Pancreas (tissue), 10 donors: ENCODE measurements around the gene PARVA. TPM values are rescaled to one million over a fixed set of nuclear protein-coding genes. Genes with fewer than 3 reads are reported as not detected.

Source experiments
- ATAC-seq, 4 donors: fragments of 200-7000 bp; cut with Tn5 transposase; one replicate each; pipeline versions ENCODE4 v1.8.0 to v1.9.1; 2020; ENCODE audit warnings: mild to moderate bottlenecking in 4 of 4, moderate library complexity in 4 of 4
- DNase-seq, 6 donors: peaks; one replicate each; pipeline ENCODE4 v3.0.0-alpha.2; 2020
- FAIRE-seq: peaks from 2 replicates; lab custom pipeline; 2012; peaks lifted over from hg19 to GRCh38; lab: Jason Lieb, UNC
- H3K27ac ChIP-seq, 4 donors: fragments of 200-600 bp; sonication (generic); 1 replicate in 3 of 4; 2 replicates in 1 of 4; pipeline versions ENCODE4 v1.5.0 to v1.8.0; 2020
- H3K27me3 ChIP-seq, 4 donors: fragments of 200-600 bp; one replicate each; pipeline ENCODE4 v1.8.0; 2021
- H3K36me3 ChIP-seq, 3 donors: fragments of 200-600 bp; sonication (generic) in 1 of 3; one replicate each; pipeline versions ENCODE4 v1.5.0 to v1.8.0; 2020 to 2021
- H3K4me1 ChIP-seq, 3 donors: fragments of 200-600 bp; one replicate each; pipeline ENCODE4 v1.8.0; 2021
- H3K4me3 ChIP-seq, 4 donors: fragments of 200-600 bp; sonication (generic) in 2 of 4; one replicate each; pipeline versions ENCODE4 v1.5.0 to v1.8.0; 2020 to 2021
- H3K9me3 ChIP-seq, 4 donors: fragments of 200-600 bp; one replicate each; pipeline ENCODE4 v1.8.0; 2021
- CTCF ChIP-seq, 4 donors: fragments of 200-600 bp; sonication (generic) in 3 of 4; IDR thresholded peaks; one replicate each; pipeline versions ENCODE4 v1.5.0 to v1.8.0; 2021; ENCODE audit warnings: antibody characterized with exemption in 4 of 4
- WGBS, 2 donors: extraction: QIAGEN DNeasy Blood & Tissue Kit; methylation state at CpG; one replicate each; pipeline ENCODE4 v1.1.7; 2013; 5-methylcytosine and 5-hydroxymethylcytosine counted together
- intact Hi-C, 3 donors: fragments of 100-400 bp; cut with DNase I; formaldehyde crosslinking; loops; one replicate each; pipeline versions ENCODE4 v1.11.1 to v1.14.2; 2022
- polyA plus RNA-seq, 2 donors: library from polyadenylated mRNA; stranded (reverse); fragments of 200-250 nt; gene quantifications; one replicate each; pipeline ENCODE4 v1.2.3, GENCODE V29; 2013
- total RNA-seq, 6 donors: library from RNA; stranded (reverse); fragmentation: NEBNext Ultra II Directional in 4 of 6; extraction: Animal tissue kit (Norgen Biotek cat#: 25700) in 4 of 6; gene quantifications; one replicate each; pipeline versions ENCODE4 v1.2.1 to v1.2.4, GENCODE V29; 2021 to 2023
- donor health status: healthy with polysubstance abuse.
- donor health status: DM: no; HTN: no; CAD: no; lungs with moderate emphysema.
- donor health status: DM: no; HTN: no; CAD: no.
- donor health status: control.
- donor health status: control.
- donor health status: Bipolar disorder and iron deficiency.
- donor health status: DM: yes; HTN: yes; CAD: no.
- donor health status: DM: no; HTN: no; CAD: no.
- donor health status: DM: no; HTN: no; CAD: no.
- donor health status: DM: yes; HTN: yes; CAD: no.

The PARVA gene
- total and polyA plus RNA-seq, 8 donors, result 12.4 to 61.9 (median 43.1) TPM

GRCh38 chr11:12489246-12489772 is 111.9 kb downstream of the PARVA start:
- WGBS, 2 donors, result 94% methylated on average over 1 of the region's 1 CpG
- no peaks in the 10 kb centered on the region for H3K36me3 ChIP-seq
- no peak for FAIRE-seq
- H3K27me3 ChIP-seq, result no peaks in the 10 kb centered on the region
- H3K4me1 ChIP-seq, result no peaks in the 10 kb centered on the region
- no peak overlapping the region for H3K4me3 ChIP-seq
- intact Hi-C loops, result no loop called here
- H3K9me3 ChIP-seq, result no peaks in the 10 kb centered on the region
- no peak for DNase-seq
- ATAC-seq, result no peak
- H3K27ac ChIP-seq, result no peak overlapping the region
- no peak for TF ChIP-seq CTCF (IDR thresholded peaks at IDR 0.05)

GRCh38 chr11:12494699-12495098 is 117.3 kb downstream of the PARVA start:
- ATAC-seq (no peak), DNase-seq (no peak), FAIRE-seq (no peak)
- Histone ChIP-seq H3K27me3 (no peaks in the 10 kb centered on the region), H3K36me3 (peaks cover 0 to 4% (median 0%) of the 10 kb centered on the region in 3 donors), H3K9me3 (no peaks in the 10 kb centered on the region), H3K4me3 (no peak overlapping the region), H3K27ac (no peak overlapping the region), H3K4me1 (no peaks in the 10 kb centered on the region)
- no peak for TF ChIP-seq CTCF (IDR thresholded peaks at IDR 0.05)
- intact Hi-C loops, result no loop called here

GRCh38 chr11:12496181-12497025 is 119.0 kb downstream of the PARVA start:
- Histone ChIP-seq H3K27me3 (no peaks in the 10 kb centered on the region), H3K27ac (no peak overlapping the region), H3K4me1 (no peaks in the 10 kb centered on the region), H3K4me3 (no peak overlapping the region), H3K36me3 (peaks cover 0 to 4% (median 0%) of the 10 kb centered on the region in 3 donors), H3K9me3 (no peaks in the 10 kb centered on the region)
- 93 to 96% methylated on average over 6 of the region's 6 CpGs for WGBS, 2 donors
- ATAC-seq (no peak), DNase-seq (no peak), FAIRE-seq (no peak)
- intact Hi-C loops, result no loop called here
- TF ChIP-seq CTCF (IDR thresholded peaks at IDR 0.05), result no peak

GRCh38 chr11:12497431-12497830 is 120.1 kb downstream of the PARVA start:
- WGBS, 2 donors, result 82 to 83% methylated on average over 7 of the region's 7 CpGs
- FAIRE-seq (no peak), DNase-seq (no peak), ATAC-seq (no peak)
- Histone ChIP-seq H3K27ac (no peak overlapping the region), H3K36me3 (peaks cover 0 to 4% (median 0%) of the 10 kb centered on the region in 3 donors), H3K4me1 (no peaks in the 10 kb centered on the region), H3K9me3 (no peaks in the 10 kb centered on the region), H3K27me3 (no peaks in the 10 kb centered on the region), H3K4me3 (no peak overlapping the region)
- intact Hi-C loops, result no loop called here
- TF ChIP-seq CTCF (IDR thresholded peaks at IDR 0.05), result no peak

- H3K9me3 ChIP-seq, result no peaks in the 10 kb centered on the region
- H3K27me3 ChIP-seq, result no peaks in the 10 kb centered on the region
- no peaks in the 10 kb centered on the region for H3K4me1 ChIP-seq
- intact Hi-C loops, result no loop called here
- FAIRE-seq (no peak), ATAC-seq (no peak), DNase-seq (no peak)
- H3K4me3 ChIP-seq, result no peak overlapping the region
- H3K27ac ChIP-seq, result no peak overlapping the region
- peaks cover 0 to 4% (median 0%) of the 10 kb centered on the region in 3 donors for H3K36me3 ChIP-seq
- no peak for TF ChIP-seq CTCF (IDR thresholded peaks at IDR 0.05)
- WGBS, 2 donors, result 98% methylated on average over 3 of the region's 3 CpGs
Measured at GRCh38 chr11:12499071-12499470, 121.7 kb downstream of the PARVA start.
